HG03095 (cell line): ENCODE measurements around the gene MYO1E.
"Not testable (repeated sequence)": the region's sequence is repeated elsewhere in the genome, so short reads cannot be mapped to it uniquely, and the experiment has no call there.

Experiments
- ATAC-seq: cut with Tn5 transposase; IDR thresholded peaks from one replicate; pipeline ENCODE4 v1.9.1; 2021; ENCODE audit warnings: moderate library complexity; ENCODE audit not compliant: unreplicated experiment

MYO1E gene

DNA sequence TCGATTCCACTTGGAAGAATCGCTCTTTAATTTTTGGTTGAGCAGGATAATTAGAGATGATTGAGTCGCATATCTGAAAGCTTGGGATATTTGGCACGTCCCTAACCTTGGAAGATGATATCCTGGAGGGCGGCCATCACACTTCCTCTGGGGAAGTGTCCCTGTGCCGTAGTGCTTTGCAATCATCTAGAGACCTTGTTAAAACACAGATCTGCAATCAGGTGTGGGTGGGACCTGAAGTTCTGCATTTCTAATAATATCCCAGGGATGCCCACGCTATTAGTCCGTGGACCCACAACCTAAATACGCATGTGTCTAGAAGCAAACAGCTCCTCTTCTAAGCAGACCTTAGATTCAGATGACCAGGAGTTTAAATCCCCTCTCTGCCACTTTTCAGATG lies 20.5 kb downstream of the MYO1E start:
- ATAC-seq = no peak

- ATAC-seq = no peak
These were observed 22.3 kb downstream of the MYO1E start for GRCh38 chr15:59350421-59350732.

GRCh38 chr15:59349680-59350420 lies 22.8 kb downstream of the MYO1E start:
- ATAC-seq = no peak

- no peak for ATAC-seq
These were observed 24.8 kb downstream of the MYO1E start for GRCh38 chr15:59347915-59348314.

- ATAC-seq = no peak
These were observed 25.7 kb downstream of the MYO1E start for GRCh38 chr15:59346951-59347350.

DNA sequence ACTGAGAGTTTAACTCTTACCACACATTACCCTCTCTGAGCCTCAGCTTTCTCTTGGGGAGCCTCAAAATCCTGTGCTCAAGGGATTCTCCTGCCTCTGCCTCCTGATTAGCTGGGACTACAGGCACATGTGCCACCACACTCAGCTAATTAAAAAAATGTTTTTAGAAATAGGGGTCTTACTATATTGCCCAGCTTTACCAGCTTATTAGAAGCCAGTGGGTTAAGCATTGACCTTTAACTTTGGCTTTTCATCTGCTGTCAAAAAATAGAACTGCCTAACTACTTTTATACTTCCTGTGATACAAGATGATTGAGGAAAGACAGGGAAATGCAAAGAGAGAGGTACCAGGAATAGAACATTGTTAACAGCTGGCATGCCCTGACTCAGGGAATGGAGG lies 27.3 kb downstream of the MYO1E start:
- ATAC-seq = no peak

DNA sequence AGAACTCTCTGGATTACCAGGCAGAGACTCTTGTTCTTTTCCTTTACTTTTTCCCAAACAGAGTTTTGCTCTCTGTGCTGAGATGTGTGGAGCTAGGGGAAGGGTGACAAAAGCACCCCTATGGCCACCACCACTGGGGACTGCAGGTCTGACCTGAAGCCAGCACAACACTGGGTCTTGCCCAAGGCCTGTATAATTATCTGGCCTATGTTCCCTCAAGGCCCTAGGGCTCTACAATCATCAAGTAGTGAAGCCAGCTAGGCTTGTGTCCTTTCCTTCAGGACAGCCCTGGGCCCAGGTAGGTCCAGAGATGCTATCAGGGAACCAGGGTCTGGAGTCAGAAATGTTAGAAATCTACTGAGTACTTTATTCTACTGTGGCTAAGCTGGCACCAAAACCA lies 28.4 kb downstream of the MYO1E start:
- ATAC-seq = no peak

- ATAC-seq = no peak
These were observed 32.3 kb downstream of the MYO1E start for GRCh38 chr15:59340325-59340724.

DNA sequence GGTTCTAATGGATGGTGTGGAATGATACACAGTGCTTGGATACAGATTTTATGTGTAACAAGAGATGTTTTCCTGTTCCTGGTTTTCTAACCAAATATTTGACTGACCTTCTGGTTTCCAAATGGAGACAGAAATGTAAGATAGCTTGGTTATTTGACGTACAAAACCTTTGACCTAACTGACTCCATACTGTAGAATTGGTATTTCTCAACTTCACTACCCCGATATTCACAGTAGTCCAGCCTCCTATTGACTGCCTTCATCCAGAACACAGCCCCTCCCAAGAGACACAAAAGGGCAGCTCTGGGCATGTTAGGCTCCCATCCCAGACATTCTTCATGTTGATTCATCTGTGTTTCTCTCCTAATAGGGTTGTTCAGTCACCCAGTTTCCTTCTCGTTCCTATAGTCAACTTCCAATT lies 33.4 kb downstream of the MYO1E start:
- ATAC-seq = no peak

- no peak for ATAC-seq
These were observed 34.3 kb downstream of the MYO1E start for GRCh38 chr15:59338414-59338813.

- not testable (repeated sequence) for ATAC-seq
These were observed 35.9 kb downstream of the MYO1E start for GRCh38 chr15:59336725-59337124.

GRCh38 chr15:59335207-59335786 lies 37.4 kb downstream of the MYO1E start:
- ATAC-seq = no peak

DNA sequence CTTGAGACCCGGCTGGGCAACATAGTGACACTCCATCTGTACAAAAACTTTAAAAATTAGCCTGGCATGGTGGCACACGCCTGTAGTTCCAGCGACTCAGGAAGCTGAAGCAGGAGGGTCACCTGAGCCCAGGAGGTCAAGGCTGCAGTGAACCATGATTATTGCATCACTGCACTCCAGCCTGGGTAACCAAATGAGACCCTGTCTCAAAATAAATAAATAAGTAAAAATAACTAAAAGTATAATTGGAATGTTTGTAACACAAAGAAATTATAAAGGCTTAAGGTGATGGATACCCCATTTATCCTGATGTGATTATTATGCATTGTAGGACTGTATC lies 38.6 kb downstream of the MYO1E start:
- no peak for ATAC-seq

DNA sequence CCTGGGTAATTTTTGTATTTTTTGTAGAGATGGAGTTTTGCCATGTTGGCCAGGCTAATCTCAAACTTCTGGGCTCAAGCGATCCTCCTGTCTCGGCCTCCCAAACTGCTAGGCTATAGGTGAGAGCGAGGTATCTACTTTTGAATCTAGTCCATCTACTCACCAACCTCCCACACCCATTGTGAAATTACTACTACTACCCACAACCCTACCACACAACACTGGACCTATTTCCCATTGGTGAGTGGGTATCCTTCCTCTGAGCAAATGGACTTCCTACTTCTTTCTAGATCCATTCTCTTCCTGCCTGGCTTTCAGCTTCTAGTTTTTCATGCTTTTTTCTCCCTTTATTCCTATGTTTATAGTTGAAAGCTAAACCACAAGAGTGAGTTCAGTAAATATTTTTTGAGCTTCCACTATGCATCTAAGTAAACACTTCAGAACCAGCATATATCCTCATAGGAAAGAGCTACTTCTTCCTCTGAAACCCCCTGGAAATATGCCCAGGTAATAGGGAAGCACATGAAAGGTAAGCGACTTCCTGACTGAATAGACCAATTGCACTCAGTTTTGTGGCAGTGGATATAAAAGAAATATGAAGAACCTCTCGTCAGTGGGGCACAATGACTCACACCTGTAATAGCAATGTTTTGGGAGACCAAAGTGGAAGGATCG lies 39.1 kb downstream of the MYO1E start:
- ATAC-seq = no peak

DNA sequence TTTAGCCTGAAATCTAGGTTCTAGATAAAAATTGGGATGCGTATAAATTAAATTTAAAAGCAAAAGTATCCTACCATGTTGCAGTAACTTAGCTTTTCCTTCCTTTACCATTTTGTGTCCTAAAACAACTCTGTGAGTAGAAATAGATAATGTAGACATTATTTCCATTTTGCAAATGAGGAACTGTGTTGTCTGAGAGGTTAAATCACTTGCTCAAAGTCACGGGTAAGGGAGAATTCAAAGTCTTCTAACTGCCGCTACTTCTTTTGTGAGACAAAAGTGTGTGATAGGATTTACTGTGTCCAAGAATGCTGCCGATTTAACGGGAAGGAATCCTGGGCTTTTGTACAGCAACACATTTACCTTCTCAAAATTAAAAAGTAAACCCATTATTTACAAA lies 40.7 kb downstream of the MYO1E start:
- no peak for ATAC-seq

DNA sequence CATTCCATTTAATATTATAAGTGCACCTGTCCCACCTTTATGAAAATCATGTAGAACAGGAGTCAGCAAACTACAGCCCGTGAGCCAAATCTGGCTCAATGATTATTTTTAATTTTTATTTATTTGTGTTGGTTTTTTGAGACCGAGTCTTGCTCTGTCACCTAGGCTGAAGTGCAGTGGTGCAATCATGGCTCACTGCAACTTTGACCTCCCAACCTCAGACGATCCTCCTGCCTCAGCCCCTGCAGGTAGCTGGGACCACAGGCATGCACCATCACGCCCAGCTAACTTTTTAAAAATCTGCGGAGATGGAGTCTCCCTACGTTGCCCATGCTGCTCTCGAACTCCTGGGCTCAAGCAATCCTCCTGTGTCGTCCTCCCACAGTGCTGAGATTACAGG lies 42.0 kb downstream of the MYO1E start:
- no peak for ATAC-seq

GRCh38 chr15:59329570-59330350 lies 42.9 kb downstream of the MYO1E start:
- no peak for ATAC-seq

- ATAC-seq = no peak
These were observed 43.6 kb downstream of the MYO1E start for GRCh38 chr15:59329091-59329490.

GRCh38 chr15:59327942-59328341 lies 44.7 kb downstream of the MYO1E start:
- no peak for ATAC-seq

GRCh38 chr15:59326856-59327255 lies 45.8 kb downstream of the MYO1E start:
- ATAC-seq = no peak

DNA sequence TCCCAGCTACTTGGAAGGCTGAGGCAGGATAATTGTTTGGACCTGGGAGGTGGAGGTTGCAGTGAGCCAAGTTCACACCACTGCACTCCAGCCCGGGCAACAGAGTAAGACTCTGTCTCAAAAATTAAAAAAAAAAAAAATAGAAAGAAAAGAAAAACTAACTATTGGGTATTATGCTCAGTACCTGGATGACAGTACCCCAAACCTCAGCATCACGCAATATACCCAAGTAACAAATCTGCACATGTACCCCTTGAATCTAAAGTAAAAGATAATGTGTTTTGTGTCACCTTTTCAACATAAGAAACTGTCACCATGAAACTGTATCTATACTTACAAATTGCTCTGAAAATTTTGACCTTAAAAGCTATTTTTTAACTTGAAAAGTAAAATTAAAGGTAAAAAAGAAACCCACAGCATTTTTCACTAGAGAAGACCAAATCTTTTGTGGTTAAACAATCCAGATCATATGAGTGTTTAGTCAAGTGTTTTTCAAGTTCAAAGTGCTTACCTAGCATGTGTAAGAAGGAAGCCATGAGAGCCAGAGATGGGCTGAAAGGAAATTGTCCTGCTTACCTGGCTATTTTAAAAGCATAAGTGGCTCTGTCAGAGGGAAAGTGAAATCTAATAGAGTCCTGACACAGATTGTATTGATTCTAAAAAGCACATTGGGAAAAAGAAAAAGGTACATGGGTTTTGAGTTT lies 50.5 kb downstream of the MYO1E start:
- ATAC-seq = no peak
